Hematopoietic multipotent progenitor cell (in vitro differentiated cells): ENCODE data around the gene GOLT1B. TPM values are rescaled to one million over a fixed set of nuclear protein-coding genes. Genes with fewer than 3 reads are reported as not detected.
"Not testable (repeated sequence)": the region's sequence is repeated elsewhere in the genome, so short reads cannot be mapped to it uniquely, and the experiment has no call there.

Experiments used
- DNase-seq, 3 donors: peaks; one replicate each; pipeline ENCODE4 v3.0.0-alpha.2; 2011 to 2015; ENCODE audit warnings: low read depth in 2 of 3, low spot score in 2 of 3
- total RNA-seq: library from RNA; depleted of rRNA; stranded (reverse); fragments of >200 nt; gene quantifications from one replicate; pipeline ENCODE4 v1.2.3, GENCODE V29; 2012

The GOLT1B gene
- 4.6 TPM for total RNA-seq

DNA sequence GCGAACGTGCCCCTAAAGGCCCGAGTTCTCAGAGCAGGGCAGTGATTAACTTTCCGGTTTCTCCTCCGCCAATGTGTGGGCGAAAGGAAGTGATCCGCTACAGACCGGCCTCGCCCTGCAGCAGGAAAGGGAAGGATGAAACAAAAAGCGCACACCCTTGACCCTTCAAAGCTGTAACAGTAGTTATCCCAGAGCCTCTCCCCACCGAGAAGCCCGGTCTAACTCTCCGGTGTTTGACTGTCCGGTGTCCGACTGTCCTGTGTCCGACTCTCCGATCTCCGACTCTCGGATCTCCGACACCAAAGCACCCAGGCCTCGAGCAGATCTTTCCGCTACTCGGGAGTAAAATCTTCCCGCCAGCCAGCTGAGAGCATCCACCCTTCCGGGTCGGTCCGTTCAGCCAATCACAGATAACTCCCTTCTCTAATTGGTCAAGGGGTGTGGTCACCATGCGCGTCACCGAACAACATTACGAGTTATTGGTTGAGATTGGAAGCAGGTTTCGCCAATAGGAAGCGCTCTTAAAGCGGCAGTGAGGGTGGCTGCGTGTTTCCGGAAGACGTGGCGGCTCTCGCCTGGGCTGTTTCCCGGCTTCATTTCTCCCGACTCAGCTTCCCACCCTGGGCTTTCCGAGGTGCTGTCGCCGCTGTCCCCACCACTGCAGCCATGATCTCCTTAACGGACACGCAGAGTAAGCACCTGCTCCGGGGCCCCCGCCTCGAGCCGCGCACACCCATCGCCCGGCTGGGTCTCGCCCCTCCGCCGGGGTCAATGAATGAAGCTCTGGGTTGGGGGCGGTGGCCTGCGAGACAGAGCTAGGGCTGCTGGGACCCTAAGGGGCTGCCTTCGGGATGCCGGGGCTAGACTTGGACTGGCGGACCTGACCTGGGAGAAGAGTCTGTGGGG lies at the start of gene GOLT1B, which contains the start of gene RECQL:
Gene GOLT1B, plus strand, starts transcription at position 532 of the 906 bp plus-strand sequence. Its CDS starts 135 bp downstream, at position 667.
Gene RECQL, minus strand, starts transcription at position 378 of the 906 bp plus-strand sequence. CDS start 2,065 bp downstream, outside the sequence.
- peak; percentile 78 to 98 (median 96) for DNase-seq

DNA sequence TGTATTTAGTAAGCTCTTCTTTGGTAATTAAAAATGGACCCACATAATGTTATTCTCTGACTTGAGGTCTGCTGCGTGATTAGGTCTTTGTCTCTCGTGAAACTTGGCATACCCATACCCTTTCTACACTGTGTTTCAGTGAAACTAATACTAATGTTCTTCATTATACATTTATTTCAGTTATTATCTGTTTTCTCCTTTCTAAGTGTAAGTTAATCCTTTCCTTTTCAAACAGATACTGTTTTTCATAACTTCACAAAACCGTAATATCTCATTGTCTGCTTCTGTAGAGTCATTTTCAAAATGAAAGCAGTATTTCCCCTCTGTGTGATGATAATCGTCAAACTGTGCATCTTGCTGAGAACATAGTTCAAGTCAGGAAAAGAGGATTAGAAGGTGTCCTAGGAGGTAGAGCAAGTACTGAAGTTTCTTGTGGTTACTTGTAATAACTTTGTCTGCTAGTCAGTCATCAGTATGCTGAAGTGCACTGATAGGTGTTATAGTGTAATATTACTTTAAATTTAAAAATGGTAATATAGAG lies 48.2 kb upstream of the GOLT1B start:
- DNase-seq, result no peak

DNA sequence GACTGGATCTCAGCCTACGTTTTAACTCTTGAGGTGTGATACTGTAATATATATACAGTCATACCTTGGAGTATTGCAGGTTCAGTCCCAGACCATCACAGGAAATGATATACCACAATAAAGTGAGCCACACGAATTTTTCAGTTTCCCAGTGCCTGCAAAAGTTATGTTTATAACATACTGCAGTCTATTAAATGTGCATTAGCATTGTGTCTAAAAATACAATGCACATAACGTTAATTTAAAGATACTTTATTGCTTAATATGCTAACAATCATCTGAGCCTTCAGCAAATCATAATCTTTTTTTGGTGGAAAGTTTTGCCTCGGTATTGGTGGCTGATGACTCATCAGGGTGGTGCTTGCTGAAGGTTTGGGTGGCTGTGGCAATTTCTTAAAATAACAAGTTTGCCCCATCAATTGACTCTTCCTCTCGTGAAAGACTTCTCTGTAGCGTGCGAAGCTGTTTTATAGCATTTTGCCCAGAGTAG lies 45.3 kb upstream of the GOLT1B start:
- DNase-seq, result peak in 1 of 3 donors; percentile 24

- DNase-seq, result no peak
Observed at GRCh38 chr12:21459474-21459873, 42.1 kb upstream of the GOLT1B start.

DNA sequence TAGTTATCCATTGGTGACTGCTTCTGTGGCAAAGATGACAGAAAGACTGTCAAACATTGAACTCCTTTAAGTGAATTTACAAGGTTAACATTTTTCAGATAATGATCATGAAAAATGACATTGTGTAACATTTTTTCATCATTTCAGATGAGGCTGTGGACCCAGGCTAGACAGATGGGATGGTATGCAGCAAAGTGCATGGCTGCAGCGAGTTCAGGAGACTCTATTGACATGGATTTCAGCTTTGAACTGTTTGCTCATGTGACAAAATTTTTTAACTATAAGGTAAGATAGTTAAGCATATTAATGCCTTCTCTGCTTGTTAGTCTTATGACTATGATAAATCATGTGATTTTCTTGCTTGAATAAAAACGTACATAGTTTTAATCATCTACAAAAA lies 34.3 kb upstream of the GOLT1B start:
- DNase-seq, result not testable (repeated sequence)

- no peak for DNase-seq
Observed at GRCh38 chr12:21471294-21471693, 30.3 kb upstream of the GOLT1B start.

GRCh38 chr12:21472197-21472823 lies 29.3 kb upstream of the GOLT1B start:
- no peak for DNase-seq

- DNase-seq, result no peak
Observed at GRCh38 chr12:21475552-21475951, 26.0 kb upstream of the GOLT1B start.

DNA sequence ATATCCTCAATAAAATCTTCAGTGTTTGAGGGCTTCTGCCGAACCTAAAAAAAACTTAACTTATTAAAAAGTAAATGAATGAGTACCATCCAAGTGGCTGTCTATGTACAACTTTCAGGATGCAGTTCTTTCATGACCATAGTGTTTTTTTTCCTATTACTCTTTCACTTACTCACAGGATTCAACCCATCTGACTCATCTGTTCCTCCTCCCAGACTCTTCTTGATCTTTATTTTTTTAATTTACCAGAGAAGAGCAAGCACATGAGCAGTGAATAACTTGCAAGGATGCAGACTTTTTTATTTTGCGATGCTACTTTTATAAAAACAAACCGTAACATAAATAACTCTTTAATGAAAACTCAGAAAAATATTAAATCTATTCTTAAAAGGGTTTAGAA lies 24.6 kb upstream of the GOLT1B start:
- DNase-seq, result no peak

DNA sequence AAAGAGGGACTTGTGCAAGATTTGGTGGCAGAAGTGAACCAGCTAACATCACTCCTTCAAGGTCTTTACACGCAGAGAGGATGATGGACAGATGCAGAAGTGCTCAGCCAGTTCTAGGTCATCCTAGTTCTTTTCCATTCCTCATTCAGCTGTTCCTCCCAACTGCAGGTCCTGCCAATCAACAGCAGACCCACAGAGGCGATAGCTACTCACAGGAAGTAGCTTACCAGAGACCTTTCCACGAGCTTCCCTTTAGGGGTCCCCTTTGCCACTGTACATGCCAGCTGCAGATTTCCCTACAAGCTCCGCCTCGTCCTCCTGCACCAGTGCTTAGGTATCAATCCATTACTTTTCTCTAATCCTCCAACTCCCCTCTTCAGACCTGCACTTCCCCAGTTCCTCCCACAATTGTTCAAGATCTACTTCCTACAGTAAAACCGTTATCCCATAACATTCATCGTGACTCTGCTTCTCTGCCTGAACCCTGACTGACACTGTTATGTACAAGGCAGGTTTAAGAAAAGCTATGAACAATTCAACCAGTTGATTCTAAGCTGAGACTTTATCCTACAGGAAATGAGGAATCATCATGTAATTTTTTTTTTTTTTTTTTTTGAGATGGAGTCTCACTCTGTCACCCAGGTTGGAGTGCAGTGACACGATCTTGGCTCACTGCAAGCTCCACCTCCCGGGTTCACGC lies 22.7 kb upstream of the GOLT1B start:
- DNase-seq, result no peak

GRCh38 chr12:21483531-21483930 lies 18.1 kb upstream of the GOLT1B start:
- no peak for DNase-seq

GRCh38 chr12:21485998-21486397 lies 15.6 kb upstream of the GOLT1B start:
- no peak for DNase-seq

GRCh38 chr12:21499765-21500164 lies 1.8 kb upstream of the GOLT1B start:
- DNase-seq, result no peak

GRCh38 chr12:21500786-21501257 lies 767 bp upstream of the GOLT1B start:
- no peak for DNase-seq

GRCh38 chr12:21502164-21502496 lies 541 bp downstream of the GOLT1B start:
- peak in 2 of 3 donors; percentile 31 to 37 for DNase-seq

DNA sequence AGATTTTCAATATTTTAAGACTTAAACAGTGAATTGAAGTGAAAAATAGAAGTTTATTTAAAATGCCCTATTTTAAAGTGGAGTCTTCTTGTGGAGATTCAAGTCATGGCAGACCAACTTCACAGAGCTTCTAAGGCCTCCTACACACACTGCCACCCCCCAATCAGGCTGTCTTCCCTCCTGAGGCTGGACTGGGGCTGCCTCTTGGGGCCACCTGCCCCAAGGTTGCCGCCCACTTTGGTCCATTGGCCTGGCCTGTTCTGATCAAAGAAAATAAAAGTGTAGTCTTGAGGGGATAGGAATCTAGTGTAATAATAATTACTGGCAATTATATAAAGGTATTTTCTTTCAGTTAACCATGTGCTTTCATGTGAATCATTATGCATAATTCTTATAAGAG lies 1.3 kb downstream of the GOLT1B start:
- no peak for DNase-seq

GRCh38 chr12:21505888-21506287 lies 4.3 kb downstream of the GOLT1B start:
- DNase-seq, result no peak

GRCh38 chr12:21507849-21508248 lies 6.3 kb downstream of the GOLT1B start:
- DNase-seq, result no peak

GRCh38 chr12:21509768-21510167 lies 8.2 kb downstream of the GOLT1B start:
- DNase-seq, result no peak

GRCh38 chr12:21516281-21516680 lies 14.7 kb downstream of the GOLT1B start:
- DNase-seq, result no peak

DNA sequence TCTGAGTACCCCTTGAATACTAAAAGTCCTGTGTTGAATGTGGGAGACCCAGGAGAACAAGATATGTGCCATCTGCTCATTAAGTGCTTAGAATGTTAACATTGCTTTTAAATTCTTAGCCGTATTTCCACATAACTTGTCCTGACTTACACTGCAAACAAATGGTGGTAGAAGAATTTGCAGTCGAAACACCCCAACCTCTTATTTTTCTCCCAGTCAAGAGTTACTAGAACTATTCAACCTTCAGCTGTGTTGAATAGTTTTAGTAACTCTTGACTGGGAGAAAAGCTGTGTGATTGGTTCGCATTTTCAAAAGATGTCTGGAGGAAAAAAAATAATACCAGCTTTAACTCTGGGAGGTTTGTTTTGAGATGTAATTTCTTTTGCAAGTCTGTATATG lies 16.9 kb downstream of the GOLT1B start:
- DNase-seq, result no peak
